ENCODE measurements around the gene APLP2.
"Not testable (repeated sequence)": the region's sequence is repeated elsewhere in the genome, so short reads cannot be mapped to it uniquely, and the experiment has no call there.

The APLP2 gene

GRCh38 chr11:130088919-130089673, 19.4 kb downstream of the APLP2 start:
- in situ Hi-C loops (cut with HindIII; ENCODE audit: low sequenced_read_pairs), result no loop called here

GRCh38 chr11:130089674-130090073, 20.0 kb downstream of the APLP2 start:
- in situ Hi-C loops (cut with HindIII; ENCODE audit: low sequenced_read_pairs), result no loop called here

- in situ Hi-C loops (cut with HindIII; ENCODE audit: low sequenced_read_pairs), result not testable (repeated sequence)
These were observed 20.8 kb downstream of the APLP2 start for GRCh38 chr11:130090517-130090916.

GRCh38 chr11:130091169-130091568, 21.5 kb downstream of the APLP2 start:
- in situ Hi-C loops (cut with HindIII; ENCODE audit: low sequenced_read_pairs), result not testable (repeated sequence)

- in situ Hi-C loops (cut with HindIII; ENCODE audit: low sequenced_read_pairs), result no loop called here
These were observed 23.0 kb downstream of the APLP2 start for GRCh38 chr11:130092661-130093060.

- in situ Hi-C loops (cut with HindIII; ENCODE audit: low sequenced_read_pairs), result no loop called here
These were observed 24.9 kb downstream of the APLP2 start for GRCh38 chr11:130094614-130095013.

GRCh38 chr11:130095326-130095725, 25.6 kb downstream of the APLP2 start:
- in situ Hi-C loops (cut with HindIII; ENCODE audit: low sequenced_read_pairs), result no loop called here

- in situ Hi-C loops (cut with HindIII; ENCODE audit: low sequenced_read_pairs), result no loop called here
These were observed 26.3 kb downstream of the APLP2 start for GRCh38 chr11:130096042-130096441.

GRCh38 chr11:130096823-130097222, 27.1 kb downstream of the APLP2 start:
- in situ Hi-C loops (cut with HindIII; ENCODE audit: low sequenced_read_pairs), result no loop called here

GRCh38 chr11:130097285-130097684, 27.6 kb downstream of the APLP2 start:
- in situ Hi-C loops (cut with HindIII; ENCODE audit: low sequenced_read_pairs), result no loop called here

GRCh38 chr11:130099356-130099755, 29.7 kb downstream of the APLP2 start:
- in situ Hi-C loops (cut with HindIII; ENCODE audit: low sequenced_read_pairs), result no loop called here

GRCh38 chr11:130100381-130101095, 30.8 kb downstream of the APLP2 start:
- in situ Hi-C loops (cut with HindIII; ENCODE audit: low sequenced_read_pairs), result no loop called here

GRCh38 chr11:130101661-130102060, 32.0 kb downstream of the APLP2 start:
- in situ Hi-C loops (cut with HindIII; ENCODE audit: low sequenced_read_pairs), result no loop called here

- in situ Hi-C loops (cut with HindIII; ENCODE audit: low sequenced_read_pairs), result no loop called here
These were observed 32.9 kb downstream of the APLP2 start for GRCh38 chr11:130102301-130103249.

GRCh38 chr11:130103296-130103814, 33.7 kb downstream of the APLP2 start:
- in situ Hi-C loops (cut with HindIII; ENCODE audit: low sequenced_read_pairs), result no loop called here

GRCh38 chr11:130106381-130106780, 36.7 kb downstream of the APLP2 start:
- in situ Hi-C loops (cut with HindIII; ENCODE audit: low sequenced_read_pairs), result no loop called here

- in situ Hi-C loops (cut with HindIII; ENCODE audit: low sequenced_read_pairs), result not testable (repeated sequence)
These were observed 39.0 kb downstream of the APLP2 start for GRCh38 chr11:130108671-130109070.

- in situ Hi-C loops (cut with HindIII; ENCODE audit: low sequenced_read_pairs), result no loop called here
These were observed 39.7 kb downstream of the APLP2 start for GRCh38 chr11:130109386-130109785.

GRCh38 chr11:130110339-130111108, 40.8 kb downstream of the APLP2 start:
- in situ Hi-C loops (cut with HindIII; ENCODE audit: low sequenced_read_pairs), result no loop called here

Data from DLD1 (cell line).